ENCODE results near the gene SNRPD2.

Gene SNRPD2

GRCh38 chr19:45712699-45713067, 20.9 kb upstream of the SNRPD2 start:
- ATAC-seq, result no peak
- TF ChIP-seq OSR1 (CRISPR knock-in tag; IDR thresholded peaks at IDR 0.05), result no peak
- TF ChIP-seq PATZ1 (CRISPR knock-in tag; IDR thresholded peaks at IDR 0.05; ENCODE audit: borderline replicate concordance), result no peak
- TF ChIP-seq TSHZ2 (CRISPR knock-in tag; IDR thresholded peaks at IDR 0.05), result no peak
- no peak for TF ChIP-seq ISL1 (CRISPR knock-in tag; IDR thresholded peaks at IDR 0.05)
- TF ChIP-seq ZNF8 (CRISPR knock-in tag; IDR thresholded peaks at IDR 0.05), result no peak
- no peak for TF ChIP-seq CSDC2 (CRISPR knock-in tag; IDR thresholded peaks at IDR 0.05)

GRCh38 chr19:45711851-45712698, 20.3 kb upstream of the SNRPD2 start:
- TF ChIP-seq CREB5 (CRISPR knock-in tag; IDR thresholded peaks at IDR 0.05; ENCODE audit: low read depth) (no peak), BACH2 (CRISPR knock-in tag; IDR thresholded peaks at IDR 0.05; ENCODE audit: borderline replicate concordance) (no peak), OSR1 (CRISPR knock-in tag; IDR thresholded peaks at IDR 0.05) (no peak), ZNF70 (CRISPR knock-in tag; IDR thresholded peaks at IDR 0.05) (no peak), ZNF8 (CRISPR knock-in tag; IDR thresholded peaks at IDR 0.05) (no peak), CSDC2 (CRISPR knock-in tag; IDR thresholded peaks at IDR 0.05) (no peak), PATZ1 (CRISPR knock-in tag; IDR thresholded peaks at IDR 0.05; ENCODE audit: borderline replicate concordance) (no peak), ZFP3 (CRISPR knock-in tag; IDR thresholded peaks at IDR 0.05) (no peak), PPARA (CRISPR knock-in tag; IDR thresholded peaks at IDR 0.05; ENCODE audit: borderline replicate concordance) (no peak), ZC3H10 (CRISPR knock-in tag; IDR thresholded peaks at IDR 0.05) (no peak), CSRNP3 (CRISPR knock-in tag; IDR thresholded peaks at IDR 0.05) (no peak), POU6F1 (CRISPR knock-in tag; IDR thresholded peaks at IDR 0.05; ENCODE audit: borderline replicate concordance, low read depth) (no peak), ZNF565 (CRISPR knock-in tag; conservative IDR thresholded peaks at IDR 0.05; ENCODE audit: low read depth) (no peak), ISL1 (CRISPR knock-in tag; IDR thresholded peaks at IDR 0.05) (no peak), ZFP30 (CRISPR knock-in tag; IDR thresholded peaks at IDR 0.05) (no peak), ESRRG (CRISPR knock-in tag; IDR thresholded peaks at IDR 0.05) (no peak)
- no peak for ATAC-seq
